A549 (cell line): Measurements from ENCODE around the gene ENHO. TPM values are rescaled to one million over a fixed set of nuclear protein-coding genes. Genes with fewer than 3 reads are reported as not detected.
A peak's percentile ranks its signal among the peaks of the same experiment; 100 is the strongest.

Experiments
- ATAC-seq, 2 experiments: fragments of 200-7000 bp in 1 of 2; fragments of >200 bp in 1 of 2; cut with Nextera tagmentation in 1 of 2; cut with Tn5 transposase in 1 of 2; 3 replicates each; pipeline versions ENCODE4 v1.8.0 to v1.9.1; 2018 to 2020; ENCODE audit warnings: mild to moderate bottlenecking in 1 of 2, moderate library complexity in 1 of 2
- CTCF ChIA-PET: fragments of 300-600 bp; sonication (Branson Sonifier 250); formaldehyde crosslinking; extraction: SDS; loops from one replicate; lab custom pipeline; 2021; ENCODE audit warnings: antibody characterized with exemption, inconsistent platforms; lab: Yijun Ruan, JAX
- POLR2A ChIA-PET: fragments of 350-600 bp; formaldehyde crosslinking; extraction: SDS; loops from one replicate; lab custom pipeline; 2021; ENCODE audit warnings: antibody characterized with exemption, inconsistent platforms; lab: Yijun Ruan, JAX
- DNase-seq, 2 experiments: peaks; one replicate each; pipeline versions ENCODE4 v3.0.0 to v3.0.0-alpha.2; 2011 to 2016; ENCODE audit warnings: low read depth in 1 of 2, low spot score in 1 of 2
- FAIRE-seq: peaks from 2 replicates; lab custom pipeline; 2011; peaks lifted over from hg19 to GRCh38; lab: Jason Lieb, UNC
- H3K27ac ChIP-seq, 2 experiments: fragments of >200 bp; sonication (Bioruptor Twin); formaldehyde crosslinking; 3 replicates each; pipeline ENCODE4 v1.5.1; 2016 to 2017
- H3K4me1 ChIP-seq: fragments of >200 bp; sonication (Bioruptor Twin); formaldehyde crosslinking; 3 replicates; pipeline ENCODE4 v1.6.1; 2016
- H3K4me2 ChIP-seq: fragments of >200 bp; sonication (Bioruptor Twin); formaldehyde crosslinking; 3 replicates; pipeline ENCODE4 v1.6.1; 2016
- H3K4me3 ChIP-seq: fragments of >200 bp; sonication (Bioruptor Twin); formaldehyde crosslinking; 3 replicates; pipeline ENCODE4 v1.5.1; 2016
- H3K9me3 ChIP-seq: fragments of >200 bp; sonication (Bioruptor Twin); formaldehyde crosslinking; 3 replicates; pipeline ENCODE4 v1.6.1; 2016
- BCL3 ChIP-seq: fragments of >200 bp; sonication (Bioruptor Twin); formaldehyde crosslinking; IDR thresholded peaks from 3 replicates; pipeline ENCODE4 v1.6.1; 2016
- BHLHE40 ChIP-seq: IDR thresholded peaks from 2 replicates; pipeline ENCODE4 v1.6.1; 2012; ENCODE audit warnings: low read depth, low read length, inconsistent platforms
- CBX2 ChIP-seq: fragments of 200-600 bp; sonication (generic); IDR thresholded peaks from 2 replicates; pipeline ENCODE4 v1.6.1; 2016; ENCODE audit warnings: low read depth, mild to moderate bottlenecking, borderline replicate concordance
- CEBPB ChIP-seq, 2 experiments: fragments of >200 bp in 1 of 2; sonication (Bioruptor Twin) in 1 of 2; formaldehyde crosslinking in 1 of 2; IDR thresholded peaks; 2 replicates each; pipeline ENCODE4 v1.6.1; 2012 to 2016
- EHF ChIP-seq: fragments of 250-450 bp; sonication (Bioruptor Pico); IDR thresholded peaks from 2 replicates; pipeline ENCODE4 v1.5.0; 2020; ENCODE audit warnings: mild to moderate bottlenecking
- EHMT2 ChIP-seq: fragments of 200-600 bp; sonication (generic); IDR thresholded peaks from 2 replicates; pipeline ENCODE4 v1.6.1; 2016; ENCODE audit warnings: antibody characterized with exemption, low read depth, mild to moderate bottlenecking, moderate library complexity
- ESRRA ChIP-seq: fragments of 150-350 bp; IDR thresholded peaks from 2 replicates; pipeline ENCODE4 v1.6.1; 2014; ENCODE audit warnings: mild to moderate bottlenecking, low read length, borderline replicate concordance
- HDAC2 ChIP-seq: fragments of 200-600 bp; sonication (generic); IDR thresholded peaks from 2 replicates; pipeline ENCODE4 v1.6.1; 2016
- HEYL ChIP-seq: fragments of 250-450 bp; sonication (Bioruptor Pico); IDR thresholded peaks from 2 replicates; pipeline ENCODE4 v1.8.0; 2021; ENCODE audit warnings: mild to moderate bottlenecking, moderate library complexity
- HMGXB4 ChIP-seq: fragments of 250-450 bp; sonication (Bioruptor Pico); IDR thresholded peaks from 2 replicates; pipeline ENCODE4 v1.5.0; 2021; ENCODE audit warnings: mild to moderate bottlenecking, moderate library complexity, borderline replicate concordance
- HOXA7 ChIP-seq: fragments of 250-450 bp; sonication (Bioruptor Pico); IDR thresholded peaks from 2 replicates; pipeline ENCODE4 v1.5.0; 2020; ENCODE audit warnings: mild to moderate bottlenecking, moderate library complexity
- JUN ChIP-seq, 2 experiments: fragments of >200 bp; sonication (Bioruptor Twin); formaldehyde crosslinking; IDR thresholded peaks; 2 replicates in 1 of 2; 3 replicates in 1 of 2; pipeline ENCODE4 v1.6.1; 2016 to 2017
- MAX ChIP-seq: IDR thresholded peaks from 2 replicates; pipeline ENCODE4 v1.6.1; 2012
- NFE2L2 ChIP-seq: fragments of 150-350 bp; conservative IDR thresholded peaks from 2 replicates; pipeline ENCODE4 v1.6.1; 2014; ENCODE audit warnings: low read length
- NPAS2 ChIP-seq: fragments of 250-450 bp; sonication (Bioruptor Pico); IDR thresholded peaks from 2 replicates; pipeline ENCODE4 v1.8.0; 2022; ENCODE audit warnings: mild to moderate bottlenecking, moderate library complexity, borderline replicate concordance
- NR3C1 ChIP-seq: fragments of >200 bp; sonication (Bioruptor Twin); formaldehyde crosslinking; IDR thresholded peaks from 3 replicates; pipeline ENCODE4 v1.6.1; 2017
- POLR2AphosphoS2 ChIP-seq: conservative IDR thresholded peaks from 2 replicates; pipeline ENCODE4 v1.6.1; 2012; ENCODE audit warnings: low read length, improper control_type of control experiment, inconsistent platforms
- RAD21 ChIP-seq, 2 experiments: fragments of >200 bp in 1 of 2; sonication (Bioruptor Twin) in 1 of 2; formaldehyde crosslinking in 1 of 2; IDR thresholded peaks in 1 of 2; conservative IDR thresholded peaks in 1 of 2; 2 replicates in 1 of 2; 3 replicates in 1 of 2; pipeline ENCODE4 v1.6.1; 2012 to 2018; ENCODE audit warnings: inconsistent platforms in 1 of 2
- RARB ChIP-seq: fragments of 250-450 bp; sonication (Bioruptor Pico); IDR thresholded peaks from 2 replicates; pipeline ENCODE4 v1.8.0; 2021; ENCODE audit warnings: mild to moderate bottlenecking, moderate library complexity
- USF2 ChIP-seq: fragments of 450-650 bp; IDR thresholded peaks from 2 replicates; pipeline ENCODE4 v1.6.1; 2014; ENCODE audit warnings: antibody characterized with exemption
- ZC3H11A ChIP-seq: fragments of 450-650 bp; IDR thresholded peaks from 2 replicates; pipeline ENCODE4 v1.6.1; 2014; ENCODE audit warnings: antibody characterized with exemption, mild to moderate bottlenecking
- ZNF302 ChIP-seq: fragments of 250-450 bp; sonication (Bioruptor Pico); IDR thresholded peaks from 2 replicates; pipeline ENCODE4 v1.9.0; 2021; ENCODE audit warnings: inconsistent platforms, mild to moderate bottlenecking, moderate library complexity
- WGBS: methylation state at CpG from one replicate; pipeline ENCODE4 v1.1.6; 2017; ENCODE audit errors: missing lambda C conversion rate; 5-methylcytosine and 5-hydroxymethylcytosine counted together
- polyA plus RNA-seq, 4 experiments: library from polyadenylated mRNA; depleted of rRNA in 3 of 4; stranded (reverse); fragments of >200 nt; fragmentation: RNase III in 1 of 4; extraction: RNeasy Plus Mini Kit Qiagen cat#74134 plus additional on column Dnase treatment in 1 of 4; gene quantifications; 2 replicates in 3 of 4; 3 replicates in 1 of 4; pipeline ENCODE4 v1.2.3, GENCODE V29; 2011 to 2017
- TF ChIP-seq, protein P1 (sequence below): fragments of 250-450 bp; sonication (Bioruptor Pico); IDR thresholded peaks from 2 replicates; pipeline ENCODE4 v1.5.0; 2020; ENCODE audit warnings: low read depth, mild to moderate bottlenecking, moderate library complexity
- TF ChIP-seq, protein P2 (sequence below): fragments of 150-350 bp; IDR thresholded peaks from 2 replicates; pipeline ENCODE4 v1.6.1; 2014; ENCODE audit warnings: low read depth, mild to moderate bottlenecking, low read length

ENHO gene
- polyA plus RNA-seq, 2 of the 4 experiments (the other 2 are of a cell fraction), result 0.28 to 1.7 TPM

DNA sequence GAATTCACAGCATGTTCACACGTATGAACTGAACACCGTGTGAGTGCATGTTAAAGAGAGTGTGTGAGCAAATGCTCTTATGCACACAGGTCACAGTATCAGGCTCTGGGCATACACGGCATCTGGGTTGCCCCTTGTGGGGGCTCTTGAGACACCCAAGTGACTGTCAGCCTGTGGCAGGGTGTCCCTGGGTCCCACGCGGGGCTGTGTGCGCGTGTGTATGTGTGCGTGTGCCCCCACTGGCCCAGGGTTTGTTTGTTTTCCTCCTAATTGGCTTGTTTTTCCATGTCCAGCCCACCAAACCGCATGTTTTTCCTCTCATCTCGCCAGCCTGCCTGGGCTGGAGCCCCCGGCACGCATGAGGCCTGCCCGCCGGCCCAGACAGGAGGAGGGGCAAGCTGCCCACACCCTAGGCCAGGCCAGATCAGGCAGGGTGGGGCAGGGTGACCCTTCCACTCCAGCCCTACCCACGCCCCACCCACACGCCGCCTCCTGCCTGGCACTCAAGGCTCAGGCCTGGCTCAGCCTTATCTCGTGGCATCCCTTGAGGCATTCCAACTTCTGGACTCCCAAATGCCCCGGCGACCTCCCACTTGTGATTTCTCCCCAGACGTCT lies 37.9 kb upstream of the ENHO start:
- POLR2A ChIA-PET, result no interaction called here
- peak in 1 of 2 experiments; percentile 15; a peak in 2 of 6 replicates for ATAC-seq
- CTCF ChIA-PET, result interaction anchor here (0.7 to 6.6 kb wide), 5 partner anchors 10 to 157 kb away, joined by 3 to 57 read pairs (median 7); no protein-coding TSS in a partner anchor
- H3K27ac ChIP-seq, result no peak overlapping the region
- H3K4me2 ChIP-seq, result no peak overlapping the region
- no peak overlapping the region for H3K4me3 ChIP-seq
- H3K9me3 ChIP-seq, result no peaks in the 10 kb centered on the region
- TF ChIP-seq HEYL (CRISPR knock-in tag) (no peak), CBX2 (no peak), MAX (no peak), JUN (IDR thresholded peaks at IDR 0.05) (no peak), HOXA7 (CRISPR knock-in tag) (no peak), ESRRA (no peak), RAD21 (conservative IDR thresholded peaks at IDR 0.05 in 1 of 2, IDR thresholded peaks at IDR 0.05 in 1 of 2) (no peak), HDAC2 (no peak)
- TF ChIP-seq, protein P1, sequence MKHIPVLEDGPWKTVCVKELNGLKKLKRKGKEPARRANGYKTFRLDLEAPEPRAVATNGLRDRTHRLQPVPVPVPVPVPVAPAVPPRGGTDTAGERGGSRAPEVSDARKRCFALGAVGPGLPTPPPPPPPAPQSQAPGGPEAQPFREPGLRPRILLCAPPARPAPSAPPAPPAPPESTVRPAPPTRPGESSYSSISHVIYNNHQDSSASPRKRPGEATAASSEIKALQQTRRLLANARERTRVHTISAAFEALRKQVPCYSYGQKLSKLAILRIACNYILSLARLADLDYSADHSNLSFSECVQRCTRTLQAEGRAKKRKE (CRISPR knock-in tag), result no peak
- peaks cover 11% of the 10 kb centered on the region for H3K4me1 ChIP-seq
- no peak for DNase-seq
- FAIRE-seq, result no peak
- 87% methylated on average over 21 of the region's 21 CpGs for WGBS

GRCh38 chr9:34559624-34560455 lies 37.0 kb upstream of the ENHO start:
- Histone ChIP-seq H3K9me3 (no peaks in the 10 kb centered on the region), H3K4me3 (no peak overlapping the region), H3K4me2 (peak overlapping the region; percentile 31; the same call in 2 of the 3 replicates), H3K27ac (peak overlapping the region; percentile 45 to 48; a peak in 4 of 6 replicates), H3K4me1 (peaks cover 11% of the 10 kb centered on the region)
- CTCF ChIA-PET, result interaction anchor here (1.0 to 6.6 kb wide), 3 partner anchors 12 to 39 kb away, joined by 3 to 57 read pairs (median 56); no protein-coding TSS in a partner anchor
- 49% methylated on average over 16 of the region's 21 CpGs for WGBS
- POLR2A ChIA-PET, result no interaction called here
- DNase-seq (peak; percentile 27 to 50), ATAC-seq (peak; percentile 63 to 80; a peak in 5 of 6 replicates), FAIRE-seq (no peak)
- TF ChIP-seq BHLHE40, result no peak

GRCh38 chr9:34558919-34559623 lies 36.3 kb upstream of the ENHO start:
- CTCF ChIA-PET, result interaction anchor here (0.7 to 6.6 kb wide), 8 partner anchors 12 to 306 kb away, joined by 3 to 57 read pairs (median 4); no protein-coding TSS in a partner anchor
- Histone ChIP-seq H3K4me1 (peaks cover 11% of the 10 kb centered on the region), H3K27ac (peak overlapping the region in 1 of 2 experiments; percentile 45; a peak in 3 of 6 replicates), H3K4me2 (no peak overlapping the region), H3K4me3 (no peak overlapping the region), H3K9me3 (no peaks in the 10 kb centered on the region)
- POLR2A ChIA-PET, result no interaction called here
- no peak for DNase-seq
- ATAC-seq, result no peak
- WGBS, result 75% methylated on average over 10 of the region's 17 CpGs
- FAIRE-seq, result no peak
- TF ChIP-seq ZC3H11A (no peak), NPAS2 (no peak), EHF (CRISPR knock-in tag) (no peak), POLR2AphosphoS2 (no peak), EHMT2 (no peak), ZNF302 (no peak), NR3C1 (no peak), NFE2L2 (no peak), BCL3 (no peak), ESRRA (no peak), HMGXB4 (CRISPR knock-in tag) (no peak), CEBPB (IDR thresholded peaks at IDR 0.05) (no peak), RARB (no peak), USF2 (no peak)
- TF ChIP-seq, protein P2, sequence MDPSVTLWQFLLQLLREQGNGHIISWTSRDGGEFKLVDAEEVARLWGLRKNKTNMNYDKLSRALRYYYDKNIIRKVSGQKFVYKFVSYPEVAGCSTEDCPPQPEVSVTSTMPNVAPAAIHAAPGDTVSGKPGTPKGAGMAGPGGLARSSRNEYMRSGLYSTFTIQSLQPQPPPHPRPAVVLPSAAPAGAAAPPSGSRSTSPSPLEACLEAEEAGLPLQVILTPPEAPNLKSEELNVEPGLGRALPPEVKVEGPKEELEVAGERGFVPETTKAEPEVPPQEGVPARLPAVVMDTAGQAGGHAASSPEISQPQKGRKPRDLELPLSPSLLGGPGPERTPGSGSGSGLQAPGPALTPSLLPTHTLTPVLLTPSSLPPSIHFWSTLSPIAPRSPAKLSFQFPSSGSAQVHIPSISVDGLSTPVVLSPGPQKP, result no peak
